Panc1 (cell line): ENCODE measurements around the gene NBR1.

Experiments used
- POLR2AphosphoS5 ChIP-seq: IDR thresholded peaks from 2 replicates; pipeline ENCODE4 v1.6.1; 2012; ENCODE audit warnings: mild to moderate bottlenecking, low read depth, low read length, moderate library complexity
- TF ChIP-seq, protein P1 (sequence below): fragments of 450-650 bp; IDR thresholded peaks from 2 replicates; pipeline ENCODE4 v1.5.1; 2017; ENCODE audit warnings: mild to moderate bottlenecking
- TF ChIP-seq, protein P2 (sequence below), 2 experiments: IDR thresholded peaks; 2 replicates each; pipeline ENCODE4 v1.6.1; 2011 to 2012; ENCODE audit warnings: low read depth in 2 of 2, control low read depth in 1 of 2, low read length in 1 of 2, mild to moderate bottlenecking in 1 of 2, moderate library complexity in 1 of 2; ENCODE audit not compliant: insufficient read depth in 1 of 2

DNA sequence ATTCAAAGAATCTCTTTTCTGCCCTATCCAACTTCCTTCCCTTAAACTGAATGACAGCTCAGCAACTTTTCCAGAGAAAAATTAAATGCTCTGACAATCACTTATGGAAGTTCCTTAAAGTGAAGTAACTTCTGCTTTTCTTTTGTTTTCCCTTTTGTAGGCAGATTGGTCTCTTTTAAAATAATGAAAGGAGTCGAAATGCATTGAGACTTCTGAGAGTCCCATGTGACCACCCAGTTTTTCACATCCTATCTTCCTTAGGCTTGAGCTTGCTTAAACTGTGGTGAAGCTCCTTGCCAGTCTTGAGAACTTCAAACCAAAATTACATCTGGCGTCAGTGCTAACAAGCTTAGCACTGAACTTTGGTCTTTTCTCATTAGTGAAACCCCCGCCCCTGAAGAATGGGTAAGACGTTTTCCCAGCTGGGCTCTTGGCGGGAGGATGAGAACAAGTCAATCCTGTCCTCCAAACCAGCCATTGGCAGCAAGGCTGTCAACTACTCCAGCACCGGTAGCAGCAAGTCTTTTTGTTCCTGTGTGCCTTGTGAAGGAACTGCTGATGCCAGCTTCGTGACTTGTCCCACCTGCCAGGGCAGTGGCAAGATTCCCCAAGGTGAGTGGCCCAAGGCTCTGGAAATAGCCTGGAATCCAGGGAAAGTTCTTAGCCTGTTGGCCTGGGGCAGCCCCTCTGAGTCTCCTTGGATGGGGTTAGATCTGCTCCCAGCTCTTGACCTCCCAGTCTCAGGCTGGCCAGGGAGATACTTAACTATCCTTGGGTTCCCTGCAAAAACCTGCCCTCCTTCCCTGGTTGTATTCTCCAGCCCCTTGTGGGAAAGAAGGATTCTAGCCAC lies 41.9 kb downstream of the NBR1 start:
- TF ChIP-seq, protein P1, sequence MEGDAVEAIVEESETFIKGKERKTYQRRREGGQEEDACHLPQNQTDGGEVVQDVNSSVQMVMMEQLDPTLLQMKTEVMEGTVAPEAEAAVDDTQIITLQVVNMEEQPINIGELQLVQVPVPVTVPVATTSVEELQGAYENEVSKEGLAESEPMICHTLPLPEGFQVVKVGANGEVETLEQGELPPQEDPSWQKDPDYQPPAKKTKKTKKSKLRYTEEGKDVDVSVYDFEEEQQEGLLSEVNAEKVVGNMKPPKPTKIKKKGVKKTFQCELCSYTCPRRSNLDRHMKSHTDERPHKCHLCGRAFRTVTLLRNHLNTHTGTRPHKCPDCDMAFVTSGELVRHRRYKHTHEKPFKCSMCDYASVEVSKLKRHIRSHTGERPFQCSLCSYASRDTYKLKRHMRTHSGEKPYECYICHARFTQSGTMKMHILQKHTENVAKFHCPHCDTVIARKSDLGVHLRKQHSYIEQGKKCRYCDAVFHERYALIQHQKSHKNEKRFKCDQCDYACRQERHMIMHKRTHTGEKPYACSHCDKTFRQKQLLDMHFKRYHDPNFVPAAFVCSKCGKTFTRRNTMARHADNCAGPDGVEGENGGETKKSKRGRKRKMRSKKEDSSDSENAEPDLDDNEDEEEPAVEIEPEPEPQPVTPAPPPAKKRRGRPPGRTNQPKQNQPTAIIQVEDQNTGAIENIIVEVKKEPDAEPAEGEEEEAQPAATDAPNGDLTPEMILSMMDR: no peak
- TF ChIP-seq, protein P2, sequence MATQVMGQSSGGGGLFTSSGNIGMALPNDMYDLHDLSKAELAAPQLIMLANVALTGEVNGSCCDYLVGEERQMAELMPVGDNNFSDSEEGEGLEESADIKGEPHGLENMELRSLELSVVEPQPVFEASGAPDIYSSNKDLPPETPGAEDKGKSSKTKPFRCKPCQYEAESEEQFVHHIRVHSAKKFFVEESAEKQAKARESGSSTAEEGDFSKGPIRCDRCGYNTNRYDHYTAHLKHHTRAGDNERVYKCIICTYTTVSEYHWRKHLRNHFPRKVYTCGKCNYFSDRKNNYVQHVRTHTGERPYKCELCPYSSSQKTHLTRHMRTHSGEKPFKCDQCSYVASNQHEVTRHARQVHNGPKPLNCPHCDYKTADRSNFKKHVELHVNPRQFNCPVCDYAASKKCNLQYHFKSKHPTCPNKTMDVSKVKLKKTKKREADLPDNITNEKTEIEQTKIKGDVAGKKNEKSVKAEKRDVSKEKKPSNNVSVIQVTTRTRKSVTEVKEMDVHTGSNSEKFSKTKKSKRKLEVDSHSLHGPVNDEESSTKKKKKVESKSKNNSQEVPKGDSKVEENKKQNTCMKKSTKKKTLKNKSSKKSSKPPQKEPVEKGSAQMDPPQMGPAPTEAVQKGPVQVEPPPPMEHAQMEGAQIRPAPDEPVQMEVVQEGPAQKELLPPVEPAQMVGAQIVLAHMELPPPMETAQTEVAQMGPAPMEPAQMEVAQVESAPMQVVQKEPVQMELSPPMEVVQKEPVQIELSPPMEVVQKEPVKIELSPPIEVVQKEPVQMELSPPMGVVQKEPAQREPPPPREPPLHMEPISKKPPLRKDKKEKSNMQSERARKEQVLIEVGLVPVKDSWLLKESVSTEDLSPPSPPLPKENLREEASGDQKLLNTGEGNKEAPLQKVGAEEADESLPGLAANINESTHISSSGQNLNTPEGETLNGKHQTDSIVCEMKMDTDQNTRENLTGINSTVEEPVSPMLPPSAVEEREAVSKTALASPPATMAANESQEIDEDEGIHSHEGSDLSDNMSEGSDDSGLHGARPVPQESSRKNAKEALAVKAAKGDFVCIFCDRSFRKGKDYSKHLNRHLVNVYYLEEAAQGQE (IDR thresholded peaks at IDR 0.05; ENCODE audit: insufficient read depth in 1 of 2, low read depth in 2 of 2, low read length in 1 of 2): no peak
- no peak for TF ChIP-seq POLR2AphosphoS5
